ENCODE measurements around the gene CNOT9. TPM values are rescaled to one million over a fixed set of nuclear protein-coding genes. Genes with fewer than 3 reads are reported as not detected.

Gene CNOT9
- total RNA-seq (2022; extraction: Qiagen RNA extraction): 35.9 to 41.6 TPM (median 40.6 TPM) in 5 replicates

GRCh38 chr2:218568190-218569037 lies at the start of gene CNOT9, which contains the start of gene USP37:
CNOT9 (plus strand) TSS chr2:218568839; CDS start chr2:218568955, 116 bp downstream.
USP37 (minus strand) TSS chr2:218568351; CDS start chr2:218558653, 9,698 bp downstream.

DNA sequence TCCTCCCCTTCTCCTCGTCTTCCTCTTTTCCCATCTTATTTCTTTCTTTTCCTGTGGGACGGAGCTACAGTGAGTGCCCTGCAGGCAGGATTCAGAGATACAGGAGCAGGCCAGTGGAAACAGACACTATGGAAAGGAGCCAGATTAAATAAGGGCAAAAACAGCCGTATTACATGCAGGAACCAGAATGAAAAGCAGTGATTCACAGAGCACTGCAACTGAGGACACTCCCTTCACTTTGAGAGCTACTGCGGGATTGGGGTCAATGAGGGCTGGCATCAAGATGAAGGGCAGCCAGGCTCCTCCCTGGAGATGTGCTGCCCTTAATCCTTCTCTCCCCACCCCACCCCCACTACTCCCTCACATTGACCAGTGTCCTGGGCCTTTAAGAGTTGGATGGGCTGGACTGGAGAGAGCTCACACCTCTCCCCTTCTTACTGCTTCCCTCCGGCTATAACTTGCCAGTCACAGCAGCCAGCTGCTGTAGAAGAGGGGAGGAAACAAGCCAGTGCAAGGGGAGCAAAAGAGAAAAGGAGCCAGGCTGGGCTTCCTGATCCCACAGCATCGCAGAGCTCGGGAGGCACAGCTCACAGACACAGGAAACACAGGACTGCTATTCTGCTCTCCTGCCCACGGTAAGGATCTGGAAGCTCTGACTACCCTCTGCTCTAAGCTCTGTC lies 38.9 kb downstream of the CNOT9 start, which contains the start of gene PLCD4:
Gene PLCD4 (plus strand): TSS at position 464 of the 680 bp plus-strand sequence. CDS start 7,841 bp downstream, outside the sequence.

Other genes starting within 250 kb of the CNOT9 start
- 0.07 to 0.09 TPM (median 0.07 TPM) in 3 of 5 replicates, not detected in the others for gene CATIP, start 212.0 kb upstream of the CNOT9 start, total RNA-seq (2022; extraction: Qiagen RNA extraction)
- 0.16 to 0.21 TPM (median 0.17 TPM) in 5 replicates for gene SLC11A1, start 186.6 kb upstream of the CNOT9 start, total RNA-seq (2022; extraction: Qiagen RNA extraction)
- gene CTDSP1, start 169.0 kb upstream of the CNOT9 start, total RNA-seq (2022; extraction: Qiagen RNA extraction): 63.7 to 77.1 TPM (median 73.8 TPM) in 5 replicates
- 0.16 to 0.36 TPM (median 0.28 TPM) in 5 replicates for gene VIL1, start 149.7 kb upstream of the CNOT9 start, total RNA-seq (2022; extraction: Qiagen RNA extraction)
- 4.1 to 5.6 TPM (median 4.6 TPM) in 5 replicates for gene USP37, start 488 bp upstream of the CNOT9 start, total RNA-seq (2022; extraction: Qiagen RNA extraction)
- 0.22 to 0.80 TPM (median 0.38 TPM) in 5 replicates for gene PLCD4, start 39.1 kb downstream of the CNOT9 start, total RNA-seq (2022; extraction: Qiagen RNA extraction)
- gene ZNF142, start 90.8 kb downstream of the CNOT9 start, total RNA-seq (2022; extraction: Qiagen RNA extraction): 14.8 to 19.4 TPM (median 16.4 TPM) in 5 replicates
- gene BCS1L, start 90.8 kb downstream of the CNOT9 start, total RNA-seq (2022; extraction: Qiagen RNA extraction): 42.2 to 52.1 TPM (median 47.6 TPM) in 5 replicates
- gene RNF25, start 103.2 kb downstream of the CNOT9 start, total RNA-seq (2022; extraction: Qiagen RNA extraction): 41.8 to 51.5 TPM (median 48.1 TPM) in 5 replicates
- 8.1 to 11.4 TPM (median 10.3 TPM) in 5 replicates for gene STK36, start 103.2 kb downstream of the CNOT9 start, total RNA-seq (2022; extraction: Qiagen RNA extraction)
- gene TTLL4, start 142.0 kb downstream of the CNOT9 start, total RNA-seq (2022; extraction: Qiagen RNA extraction): 22.3 to 26.4 TPM (median 24.4 TPM) in 5 replicates
- 0.09 to 0.18 TPM (median 0.11 TPM) in 5 replicates for gene CYP27A1, start 213.3 kb downstream of the CNOT9 start, total RNA-seq (2022; extraction: Qiagen RNA extraction)

Measured in A549 treated with AZD2906 at 1 μM for 4 hours (cell line).